SK-N-SH treated with all-trans-retinoic acid at 6 μM for 48 hours (cell line): ENCODE measurements around the gene PAQR5.

Experiments
- ATAC-seq: fragments of 200-7000 bp; cut with Tn5 transposase; 3 replicates; pipeline ENCODE4 v1.9.1; 2020; ENCODE audit warnings: mild to moderate bottlenecking, moderate library complexity
- ARNTL ChIP-seq: fragments of 450-650 bp; formaldehyde crosslinking; IDR thresholded peaks from 2 replicates; pipeline ENCODE4 v1.5.0; 2020; ENCODE audit warnings: low read depth, mild to moderate bottlenecking, moderate library complexity, borderline replicate concordance
- BACH2 ChIP-seq: fragments of 250-450 bp; sonication (Bioruptor Pico); IDR thresholded peaks from 2 replicates; pipeline ENCODE4 v1.9.0; 2021; ENCODE audit warnings: mild to moderate bottlenecking, borderline replicate concordance
- CREB5 ChIP-seq: fragments of 250-450 bp; sonication (Bioruptor Pico); IDR thresholded peaks from 2 replicates; pipeline ENCODE4 v1.5.1; 2020; ENCODE audit warnings: low read depth, mild to moderate bottlenecking, moderate library complexity
- CSDC2 ChIP-seq: fragments of 250-450 bp; sonication (Bioruptor Pico); IDR thresholded peaks from 2 replicates; pipeline ENCODE4 v1.5.0; 2020; ENCODE audit warnings: mild to moderate bottlenecking, moderate library complexity
- CSRNP3 ChIP-seq: fragments of 250-450 bp; sonication (Bioruptor Pico); IDR thresholded peaks from 2 replicates; pipeline ENCODE4 v1.5.1; 2021; ENCODE audit warnings: mild to moderate bottlenecking, moderate library complexity
- ESRRG ChIP-seq: fragments of 250-450 bp; sonication (Bioruptor Pico); IDR thresholded peaks from 2 replicates; pipeline ENCODE4 v1.6.1; 2021; ENCODE audit warnings: mild to moderate bottlenecking
- GLIS3 ChIP-seq: fragments of 250-450 bp; sonication (Bioruptor Pico); IDR thresholded peaks from 2 replicates; pipeline ENCODE4 v1.5.0; 2020; ENCODE audit warnings: mild to moderate bottlenecking, moderate library complexity
- ISL1 ChIP-seq: fragments of 250-450 bp; sonication (Bioruptor Pico); IDR thresholded peaks from 2 replicates; pipeline ENCODE4 v2.1.2; 2022; ENCODE audit warnings: mild to moderate bottlenecking, moderate library complexity
- PATZ1 ChIP-seq: fragments of 250-450 bp; sonication (Bioruptor Pico); IDR thresholded peaks from 2 replicates; pipeline ENCODE4 v1.8.0; 2020; ENCODE audit warnings: mild to moderate bottlenecking, moderate library complexity, borderline replicate concordance
- POU6F1 ChIP-seq: fragments of 250-450 bp; sonication (Bioruptor Pico); IDR thresholded peaks from 2 replicates; pipeline ENCODE4 v1.8.0; 2021; ENCODE audit warnings: low read depth, mild to moderate bottlenecking, moderate library complexity, borderline replicate concordance
- PPARA ChIP-seq: fragments of 250-450 bp; sonication (Bioruptor Pico); IDR thresholded peaks from 2 replicates; pipeline ENCODE4 v1.5.0; 2020; ENCODE audit warnings: mild to moderate bottlenecking, borderline replicate concordance
- RARB ChIP-seq: fragments of 250-450 bp; sonication (Bioruptor Pico); IDR thresholded peaks from 2 replicates; pipeline ENCODE4 v1.8.0; 2021; ENCODE audit warnings: mild to moderate bottlenecking, moderate library complexity
- SNAI2 ChIP-seq: fragments of 250-450 bp; sonication (Bioruptor Pico); IDR thresholded peaks from 2 replicates; pipeline ENCODE4 v1.5.0; 2020; ENCODE audit warnings: mild to moderate bottlenecking, moderate library complexity
- TCF4 ChIP-seq: fragments of 250-450 bp; sonication (Bioruptor Pico); IDR thresholded peaks from 2 replicates; pipeline ENCODE4 v1.8.0; 2021; ENCODE audit warnings: mild to moderate bottlenecking, moderate library complexity, borderline replicate concordance
- TOX ChIP-seq: fragments of 250-450 bp; sonication (Bioruptor Pico); IDR thresholded peaks from 2 replicates; pipeline ENCODE4 v1.8.0; 2021; ENCODE audit warnings: mild to moderate bottlenecking, moderate library complexity, borderline replicate concordance
- TSHZ2 ChIP-seq: fragments of 250-450 bp; sonication (Bioruptor Pico); IDR thresholded peaks from 2 replicates; pipeline ENCODE4 v1.5.0; 2020; ENCODE audit warnings: mild to moderate bottlenecking, moderate library complexity
- ZC3H10 ChIP-seq: fragments of 250-450 bp; sonication (Bioruptor Pico); IDR thresholded peaks from 2 replicates; pipeline ENCODE4 v1.5.1; 2021; ENCODE audit warnings: mild to moderate bottlenecking, moderate library complexity
- ZFP30 ChIP-seq: fragments of 450-650 bp; formaldehyde crosslinking; IDR thresholded peaks from 2 replicates; pipeline ENCODE4 v1.5.0; 2022; ENCODE audit warnings: mild to moderate bottlenecking, moderate library complexity
- ZNF565 ChIP-seq: fragments of 450-650 bp; formaldehyde crosslinking; conservative IDR thresholded peaks from 2 replicates; pipeline ENCODE4 v1.5.0; 2020; ENCODE audit warnings: low read depth, mild to moderate bottlenecking, moderate library complexity
- ZNF70 ChIP-seq: fragments of 450-650 bp; formaldehyde crosslinking; IDR thresholded peaks from 2 replicates; pipeline ENCODE4 v1.5.0; 2020; ENCODE audit warnings: mild to moderate bottlenecking, moderate library complexity
- ZNF8 ChIP-seq: fragments of 450-650 bp; formaldehyde crosslinking; IDR thresholded peaks from 2 replicates; pipeline ENCODE4 v1.5.0; 2020; ENCODE audit warnings: mild to moderate bottlenecking, moderate library complexity

The PAQR5 gene

GRCh38 chr15:69385831-69386230, 87.1 kb downstream of the PAQR5 start:
- ATAC-seq = no peak
- TF ChIP-seq PATZ1 (CRISPR knock-in tag) = no peak
- TF ChIP-seq CSRNP3 (CRISPR knock-in tag) = no peak
- no peak for TF ChIP-seq CSDC2 (CRISPR knock-in tag)
- no peak for TF ChIP-seq TOX
- TF ChIP-seq ZNF565 (CRISPR knock-in tag) = no peak
- TF ChIP-seq ZNF8 = no peak
- TF ChIP-seq BACH2 (CRISPR knock-in tag) = no peak
- no peak for TF ChIP-seq GLIS3 (CRISPR knock-in tag)
- TF ChIP-seq ZFP30 (CRISPR knock-in tag) = no peak
- no peak for TF ChIP-seq ZNF70
- TF ChIP-seq ZC3H10 (CRISPR knock-in tag) = no peak
- TF ChIP-seq ESRRG (CRISPR knock-in tag) = no peak
- no peak for TF ChIP-seq ARNTL (CRISPR knock-in tag)
- TF ChIP-seq PPARA (CRISPR knock-in tag) = no peak
- TF ChIP-seq POU6F1 = no peak
- no peak for TF ChIP-seq TCF4 (CRISPR knock-in tag)
- TF ChIP-seq TSHZ2 (CRISPR knock-in tag) = no peak
- TF ChIP-seq SNAI2 = no peak
- TF ChIP-seq CREB5 (CRISPR knock-in tag) = no peak

- ATAC-seq = no peak
- no peak for TF ChIP-seq POU6F1
- TF ChIP-seq RARB (CRISPR knock-in tag) = no peak
- TF ChIP-seq ESRRG (CRISPR knock-in tag) = no peak
- TF ChIP-seq CSRNP3 (CRISPR knock-in tag) = no peak
- TF ChIP-seq TCF4 (CRISPR knock-in tag) = no peak
- TF ChIP-seq ZNF8 = no peak
- no peak for TF ChIP-seq ZC3H10 (CRISPR knock-in tag)
- TF ChIP-seq BACH2 (CRISPR knock-in tag) = no peak
- TF ChIP-seq ISL1 (CRISPR knock-in tag) = no peak
- TF ChIP-seq GLIS3 (CRISPR knock-in tag) = no peak
- TF ChIP-seq ARNTL (CRISPR knock-in tag) = no peak
- no peak for TF ChIP-seq ZNF565 (CRISPR knock-in tag)
- no peak for TF ChIP-seq ZNF70
- no peak for TF ChIP-seq PPARA (CRISPR knock-in tag)
- TF ChIP-seq SNAI2 = no peak
- TF ChIP-seq CSDC2 (CRISPR knock-in tag) = no peak
- TF ChIP-seq TOX = no peak
- TF ChIP-seq PATZ1 (CRISPR knock-in tag) = no peak
These were observed 87.6 kb downstream of the PAQR5 start for GRCh38 chr15:69386284-69386683.
